HL-60 (cell line): ENCODE measurements around the gene STYK1.

Source experiments
- CTCF ChIP-seq: IDR thresholded peaks from one replicate; pipeline ENCODE4 v1.5.1; 2011; ENCODE audit warnings: low read length, control low read depth, inconsistent platforms; ENCODE audit not compliant: insufficient read depth
- POLR2AphosphoS5 ChIP-seq: IDR thresholded peaks from 2 replicates; pipeline ENCODE4 v1.6.1; 2012; ENCODE audit warnings: low read depth

DNA sequence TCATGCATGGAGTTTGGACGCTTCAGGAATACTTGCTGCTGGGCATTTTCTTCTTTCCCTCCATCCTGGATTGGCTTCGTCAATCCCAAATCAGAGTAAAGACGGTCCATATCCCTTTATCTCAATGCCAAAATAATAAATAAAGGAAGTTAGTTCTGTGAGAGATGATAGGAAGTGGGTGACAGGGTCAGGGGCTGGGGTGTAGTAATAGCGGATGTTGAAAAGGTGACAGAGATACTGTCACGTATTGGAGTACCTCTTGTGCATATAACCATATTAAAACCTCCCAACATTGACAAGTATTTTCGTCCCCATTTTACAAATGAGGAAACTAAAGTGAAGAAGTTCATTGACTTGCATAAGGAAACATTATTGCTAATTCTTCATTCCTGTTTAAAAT is 72.9 kb downstream of the STYK1 start:
- TF ChIP-seq POLR2AphosphoS5 = no peak
- TF ChIP-seq CTCF = no peak
